H1 (cell line): Measurements from ENCODE around the gene RASL10B. TPM values are rescaled to one million over a fixed set of nuclear protein-coding genes. Genes with fewer than 3 reads are reported as not detected.

Experiments
- CTCF ChIA-PET: fragments of 300-600 bp; sonication (Branson Sonifier 250); formaldehyde crosslinking; loops from one replicate; lab custom pipeline; 2021; ENCODE audit not compliant: partially characterized antibody; lab: Charles Lee
- POLR2A ChIA-PET: fragments of 300-600 bp; sonication (Branson Sonifier 250); formaldehyde crosslinking; loops from one replicate; lab custom pipeline; 2021; ENCODE audit warnings: inconsistent platforms; ENCODE audit not compliant: partially characterized antibody; lab: Charles Lee
- DNase-seq, 2 experiments: peaks; one replicate each; pipeline versions ENCODE4 v3.0.0 to v3.0.0-alpha.2; 2010 to 2022; ENCODE audit warnings: low spot score in 2 of 2, low read depth in 1 of 2, mixed read lengths in 1 of 2
- FAIRE-seq: peaks from 2 replicates; lab custom pipeline; 2011; peaks lifted over from hg19 to GRCh38; lab: Jason Lieb, UNC
- H2AFZ ChIP-seq: 2 replicates; pipeline ENCODE4 v1.8.1; 2012; ENCODE audit warnings: low read length, inconsistent platforms
- H2AK5ac ChIP-seq: 2 replicates; pipeline ENCODE4 v1.6.1; 2013; ENCODE audit warnings: low read depth, low read length
- H2BK120ac ChIP-seq: replicated peaks from 2 replicates; pipeline ENCODE3; 2013; ENCODE audit warnings: low read depth, low read length, inconsistent platforms
- H2BK12ac ChIP-seq: 2 replicates; pipeline ENCODE4 v1.6.1; 2013; ENCODE audit warnings: low read depth, low read length
- H2BK15ac ChIP-seq: 2 replicates; pipeline ENCODE4 v1.6.1; 2013; ENCODE audit warnings: low read length
- H2BK20ac ChIP-seq: 2 replicates; pipeline ENCODE4 v1.6.1; 2013; ENCODE audit warnings: low read length
- H2BK5ac ChIP-seq: 2 replicates; pipeline ENCODE4 v1.6.1; 2013; ENCODE audit warnings: low read depth, low read length
- H3K14ac ChIP-seq: 2 replicates; pipeline ENCODE4 v1.6.1; 2013; ENCODE audit warnings: inconsistent platforms; ENCODE audit not compliant: insufficient read length
- H3K18ac ChIP-seq: 2 replicates; pipeline ENCODE4 v1.6.1; 2013; ENCODE audit warnings: low read length; ENCODE audit errors: extremely low read depth
- H3K23ac ChIP-seq: 2 replicates; pipeline ENCODE4 v1.6.1; 2013; ENCODE audit warnings: inconsistent platforms; ENCODE audit not compliant: insufficient read length
- H3K23me2 ChIP-seq: 2 replicates; pipeline ENCODE4 v1.6.1; 2013; ENCODE audit warnings: low read depth, low read length
- H3K27ac ChIP-seq: 2 replicates; pipeline ENCODE4 v1.6.1; 2011; ENCODE audit warnings: low read depth, low read length, inconsistent platforms
- H3K27me3 ChIP-seq, 4 experiments: replicated peaks in 1 of 4; 1 replicate in 1 of 4; 2 replicates in 3 of 4; pipeline versions ENCODE4 v1.6.1 to v1.8.1; 2011 to 2013; ENCODE audit warnings: low read length in 3 of 4, mild to moderate bottlenecking in 3 of 4, inconsistent platforms in 2 of 4, mixed read lengths in 2 of 4, moderate library complexity in 1 of 4; ENCODE audit not compliant: control insufficient read depth in 3 of 4, insufficient read depth in 3 of 4; ENCODE audit errors: extremely low read depth in 1 of 4
- H3K36me3 ChIP-seq, 4 experiments: 2 replicates each; pipeline versions ENCODE4 v1.6.1 to v1.8.1; 2011 to 2013; ENCODE audit warnings: mild to moderate bottlenecking in 4 of 4, low read length in 3 of 4, moderate library complexity in 2 of 4, control low read depth in 1 of 4, inconsistent platforms in 1 of 4; ENCODE audit not compliant: insufficient read depth in 4 of 4, control insufficient read depth in 2 of 4
- H3K4ac ChIP-seq: replicated peaks from 2 replicates; pipeline ENCODE3; 2013; ENCODE audit warnings: low read length, low read depth, mixed read lengths, inconsistent platforms; ENCODE audit not compliant: insufficient read length
- H3K4me1 ChIP-seq, 4 experiments: replicated peaks in 1 of 4; 1 replicate in 1 of 4; 2 replicates in 3 of 4; pipeline versions ENCODE4 v1.6.1 to v1.8.1; 2011 to 2013; ENCODE audit warnings: low read length in 3 of 4, inconsistent platforms in 2 of 4, mixed read lengths in 1 of 4; ENCODE audit not compliant: insufficient read depth in 4 of 4, control insufficient read depth in 3 of 4
- H3K4me2 ChIP-seq, 2 experiments: 2 replicates each; pipeline versions ENCODE4 v1.6.1 to v1.8.1; 2011 to 2013; ENCODE audit warnings: low read depth in 2 of 2, low read length in 2 of 2, control low read depth in 1 of 2, inconsistent platforms in 1 of 2, mild to moderate bottlenecking in 1 of 2; ENCODE audit not compliant: insufficient read depth in 1 of 2
- H3K4me3 ChIP-seq, 4 experiments: fragments of 200-600, 300-600 bp in 1 of 4; sonication (generic), shearing (Covaris generic), sonication (Bioruptor Twin) in 1 of 4; 2 replicates each; pipeline versions ENCODE4 v1.5.1 to v1.8.1; 2011 to 2016; ENCODE audit warnings: low read length in 4 of 4, low read depth in 3 of 4, control low read depth in 2 of 4, inconsistent platforms in 2 of 4, mild to moderate bottlenecking in 2 of 4, mixed read lengths in 1 of 4, moderate library complexity in 1 of 4; ENCODE audit not compliant: insufficient read depth in 2 of 4; ENCODE audit errors: extremely low read depth in 1 of 4
- H3K56ac ChIP-seq: replicated peaks from 2 replicates; pipeline ENCODE3; 2013; ENCODE audit warnings: low read depth, mild to moderate bottlenecking, mixed read lengths, low read length, inconsistent platforms; ENCODE audit not compliant: insufficient read length
- H3K79me1 ChIP-seq: 2 replicates; pipeline ENCODE4 v1.6.1; 2013; ENCODE audit warnings: low read depth, low read length, control low read depth
- H3K79me2 ChIP-seq, 2 experiments: 2 replicates each; pipeline versions ENCODE4 v1.6.1 to v1.8.1; 2012 to 2013; ENCODE audit warnings: low read length in 2 of 2, mild to moderate bottlenecking in 2 of 2, inconsistent platforms in 1 of 2; ENCODE audit not compliant: insufficient read depth in 2 of 2, control insufficient read depth in 1 of 2
- H3K9ac ChIP-seq, 4 experiments: replicated peaks in 1 of 4; 1 replicate in 1 of 4; 2 replicates in 3 of 4; pipeline versions ENCODE4 v1.6.1 to v1.8.1; 2011 to 2013; ENCODE audit warnings: low read depth in 3 of 4, low read length in 3 of 4, control low read depth in 2 of 4, mild to moderate bottlenecking in 2 of 4, moderate library complexity in 2 of 4, inconsistent platforms in 1 of 4; ENCODE audit errors: extremely low read depth in 1 of 4
- H3K9me3 ChIP-seq, 2 experiments: 2 replicates each; pipeline versions ENCODE4 v1.6.1 to v1.8.1; 2012 to 2013; ENCODE audit warnings: mild to moderate bottlenecking in 2 of 2, moderate library complexity in 2 of 2, control low read depth in 1 of 2, inconsistent platforms in 1 of 2, low read depth in 1 of 2, low read length in 1 of 2, mixed read lengths in 1 of 2; ENCODE audit not compliant: insufficient read depth in 2 of 2
- H4K20me1 ChIP-seq, 2 experiments: replicated peaks in 1 of 2; 2 replicates each; pipeline versions ENCODE3 to v1.8.1; 2011 to 2013; ENCODE audit warnings: inconsistent platforms in 2 of 2, low read length in 2 of 2, mild to moderate bottlenecking in 1 of 2; ENCODE audit not compliant: insufficient read depth in 2 of 2, control insufficient read depth in 1 of 2
- H4K5ac ChIP-seq: 2 replicates; pipeline ENCODE4 v1.6.1; 2013; ENCODE audit warnings: low read length, low read depth, mixed read lengths, inconsistent platforms; ENCODE audit not compliant: insufficient read length
- H4K8ac ChIP-seq: 2 replicates; pipeline ENCODE4 v1.8.0; 2013; ENCODE audit warnings: mild to moderate bottlenecking, moderate library complexity, low read length, inconsistent platforms; ENCODE audit not compliant: insufficient read depth; ENCODE audit errors: extremely low read depth
- H4K91ac ChIP-seq: replicated peaks from 2 replicates; pipeline ENCODE3; 2013; ENCODE audit warnings: low read length, mixed read lengths, inconsistent platforms; ENCODE audit not compliant: insufficient read length
- BACH1 ChIP-seq: IDR thresholded peaks from 2 replicates; pipeline ENCODE4 v1.6.1; 2012; ENCODE audit warnings: low read length, improper control_type of control experiment
- BCL11A ChIP-seq, 2 experiments: IDR thresholded peaks; one replicate each; pipeline ENCODE4 v1.6.1; 2011; ENCODE audit warnings: low read depth in 2 of 2, low read length in 2 of 2, mild to moderate bottlenecking in 2 of 2
- JUN ChIP-seq: IDR thresholded peaks from 2 replicates; pipeline ENCODE4 v1.6.1; 2011; ENCODE audit warnings: low read depth, mild to moderate bottlenecking, improper control_type of control experiment, low read length
- PHF8 ChIP-seq: fragments of 200-600 bp; sonication (generic); conservative IDR thresholded peaks from 2 replicates; pipeline ENCODE4 v1.7.1; 2012; ENCODE audit warnings: low read depth, mild to moderate bottlenecking, inconsistent platforms, low read length, moderate library complexity
- RXRA ChIP-seq: IDR thresholded peaks from 2 replicates; pipeline ENCODE4 v1.6.1; 2011; ENCODE audit warnings: low read depth, mild to moderate bottlenecking, low read length, moderate library complexity; ENCODE audit not compliant: insufficient read depth
- SIN3A ChIP-seq, 2 experiments: IDR thresholded peaks in 1 of 2; conservative IDR thresholded peaks in 1 of 2; 2 replicates each; pipeline ENCODE4 v1.6.1; 2011 to 2012; ENCODE audit warnings: low read length in 2 of 2, improper control_type of control experiment in 1 of 2, low read depth in 1 of 2, mild to moderate bottlenecking in 1 of 2
- WGBS, 2 experiments: shearing (Covaris generic) in 1 of 2; methylation state at CpG; one replicate each; pipeline versions ENCODE4 v1.1.6 to v1.1.7; 2013 to 2015; ENCODE audit warnings: low lambda C conversion rate in 2 of 2, mixed read lengths in 2 of 2, inconsistent platforms in 1 of 2, low coverage in 1 of 2, missing lambda C conversion rate in 1 of 2; ENCODE audit not compliant: insufficient replicate concordance in 2 of 2, insufficient coverage in 1 of 2, insufficient read length in 1 of 2; ENCODE audit errors: extremely low coverage in 1 of 2, missing lambda C conversion rate in 1 of 2; 5-methylcytosine and 5-hydroxymethylcytosine counted together
- polyA plus RNA-seq, 7 experiments: library from polyadenylated mRNA; depleted of rRNA in 3 of 7; stranded (reverse) in 5 of 7; unstranded in 2 of 7; fragments of >200 nt in 5 of 7; fragments of 200-250 nt in 2 of 7; gene quantifications; 1 replicate in 5 of 7; 2 replicates in 1 of 7; 4 replicates in 1 of 7; pipeline versions ENCODE4 v1.2.1 to v1.2.3, GENCODE V29; 2011 to 2013; ENCODE audit warnings: missing spikeins in 2 of 7, mixed read lengths in 2 of 7
- total RNA-seq: library from RNA; stranded (reverse); fragmentation: NEBNext Ultra II Directional; extraction: Animal tissue kit (Norgen Biotek cat#: 25700); gene quantifications from 2 replicates; pipeline ENCODE4 v1.2.1, GENCODE V29; 2021
- TF ChIP-seq, protein P1 (sequence below): IDR thresholded peaks from 2 replicates; pipeline ENCODE4 v1.6.1; 2012; ENCODE audit warnings: inconsistent platforms

RASL10B gene
- total and polyA plus RNA-seq, 2 of the 8 experiments (the other 6 are each of a cell fraction or from before 2014, with no cell fraction given) = 17.5 to 22.8 TPM

DNA sequence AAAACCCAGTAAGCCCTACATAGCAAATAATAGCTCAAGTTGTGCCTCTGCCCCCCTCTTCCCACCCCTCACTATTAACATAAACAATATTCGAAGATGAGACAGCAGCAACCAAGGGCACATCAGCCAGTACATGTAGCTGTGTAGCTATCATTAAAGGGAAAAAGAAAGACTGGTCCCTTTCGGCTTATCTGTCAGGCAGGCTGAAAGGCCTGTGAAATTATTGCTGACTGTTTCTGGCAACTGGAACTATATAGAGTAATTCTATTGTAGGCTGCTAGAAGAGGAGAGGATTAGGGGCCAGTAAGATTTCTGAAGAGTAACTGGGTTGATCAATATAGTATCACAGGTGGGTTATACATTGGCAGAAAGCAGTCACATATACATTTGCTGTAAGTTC, 36.5 kb upstream of the RASL10B start:
- Histone ChIP-seq H3K14ac (no peak overlapping the region), H4K91ac (no peak overlapping the region), H3K79me1 (no peaks in the 10 kb centered on the region), H3K23ac (no peak overlapping the region), H2BK5ac (no peak overlapping the region), H4K20me1 (peaks cover 0 to 4% of the 10 kb centered on the region in 2 experiments), H4K8ac (no peak overlapping the region), H3K4me3 (no peak overlapping the region), H2AFZ (no peak overlapping the region), H3K23me2 (no peaks in the 10 kb centered on the region), H3K4me1 (no peaks in the 10 kb centered on the region), H2BK15ac (no peak overlapping the region), H3K9ac (no peak overlapping the region), H3K4ac (no peak overlapping the region), H3K56ac (no peak overlapping the region), H2AK5ac (no peak overlapping the region), H3K9me3 (no peaks in the 10 kb centered on the region), H4K5ac (no peak overlapping the region), H3K4me2 (no peak overlapping the region), H3K27ac (no peak overlapping the region), H2BK20ac (no peak overlapping the region), H3K36me3 (peaks cover 0 to 17% (median 9%) of the 10 kb centered on the region in 4 experiments; a peak in 4 of 8 replicates), H3K18ac (no peak overlapping the region), H2BK120ac (no peak overlapping the region), H2BK12ac (no peak overlapping the region), H3K79me2 (no peaks in the 10 kb centered on the region), H3K27me3 (no peaks in the 10 kb centered on the region)
- ChIA-PET CTCF (interaction anchor here (0.9 to 2.6 kb wide), 6 partner anchors 17 to 82 kb away, joined by 3 to 10 read pairs (median 3); no protein-coding TSS in a partner anchor), POLR2A (interaction anchor here (1.2 to 1.4 kb wide), 2 partner anchors 29 to 69 kb away, joined by 3 read pairs; no protein-coding TSS in a partner anchor)
- FAIRE-seq = no peak
- DNase-seq = no peak
- WGBS, 2 experiments = 88% methylated on average over 2 of the region's 2 CpGs; no CpG with 5 or more reads in 1 of the 2 experiments
- TF ChIP-seq BCL11A (IDR thresholded peaks at IDR 0.05; ENCODE audit: low read depth in 2 of 2, low read length in 2 of 2) (no peak), RXRA (no peak), PHF8 (no peak), SIN3A (conservative IDR thresholded peaks at IDR 0.05 in 1 of 2, IDR thresholded peaks at IDR 0.05 in 1 of 2; ENCODE audit: low read depth in 1 of 2, low read length in 2 of 2) (no peak), BACH1 (no peak), JUN (no peak)
- TF ChIP-seq, protein P1, sequence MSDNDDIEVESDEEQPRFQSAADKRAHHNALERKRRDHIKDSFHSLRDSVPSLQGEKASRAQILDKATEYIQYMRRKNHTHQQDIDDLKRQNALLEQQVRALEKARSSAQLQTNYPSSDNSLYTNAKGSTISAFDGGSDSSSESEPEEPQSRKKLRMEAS = no peak
